MCF 10A (cell line): Measurements from ENCODE around the gene CALD1. TPM values are rescaled to one million over a fixed set of nuclear protein-coding genes. Genes with fewer than 3 reads are reported as not detected.

Experiments used
- BruUV-seq: library from RNA; stranded (reverse); fragments of 400-500 nt; replicated peaks from 2 replicates; lab custom pipeline; 2021; lab: Mats Ljungman, UMichigan
- CTCF ChIA-PET: fragments of 300-600 bp; sonication (Branson Sonifier 250); formaldehyde crosslinking; extraction: SDS; loops from one replicate; lab custom pipeline; 2021; ENCODE audit warnings: antibody characterized with exemption, inconsistent platforms; lab: Yijun Ruan, JAX
- POLR2A ChIA-PET: fragments of 300-600, 350-650 bp; sonication (Branson Sonifier 250); formaldehyde crosslinking; extraction: SDS; loops from one replicate; lab custom pipeline; 2020; ENCODE audit warnings: antibody characterized with exemption, inconsistent platforms; lab: Yijun Ruan, JAX
- DNase-seq: peaks from one replicate; pipeline ENCODE4 v3.0.0-alpha.2; 2018; ENCODE audit not compliant: unreplicated experiment
- H3K27ac Mint-ChIP-seq: one replicate; pipeline ENCODE4 v1.8.0; 2022; ENCODE audit warnings: mild to moderate bottlenecking, low read depth, mixed read lengths; ENCODE audit not compliant: unreplicated experiment
- H3K27me3 Mint-ChIP-seq: one replicate; pipeline ENCODE4 v1.8.0; 2022; ENCODE audit warnings: mixed read lengths; ENCODE audit not compliant: insufficient read depth, unreplicated experiment
- H3K36me3 Mint-ChIP-seq: one replicate; pipeline ENCODE4 v1.8.0; 2022; ENCODE audit warnings: mild to moderate bottlenecking, moderate library complexity, mixed read lengths; ENCODE audit not compliant: insufficient read depth, unreplicated experiment
- H3K4me1 Mint-ChIP-seq: one replicate; pipeline ENCODE4 v1.8.0; 2022; ENCODE audit warnings: mixed read lengths; ENCODE audit not compliant: insufficient read depth, unreplicated experiment
- H3K4me3 Mint-ChIP-seq: one replicate; pipeline ENCODE4 v1.8.0; 2022; ENCODE audit warnings: mild to moderate bottlenecking, moderate library complexity, mixed read lengths; ENCODE audit not compliant: unreplicated experiment
- H3K9me3 Mint-ChIP-seq: one replicate; pipeline ENCODE4 v1.8.0; 2022; ENCODE audit warnings: mixed read lengths; ENCODE audit not compliant: unreplicated experiment
- CTCF ChIP-seq: fragments of 200-600 bp; IDR thresholded peaks from one replicate; pipeline ENCODE4 v1.8.0; 2022; ENCODE audit warnings: antibody characterized with exemption, mild to moderate bottlenecking; ENCODE audit not compliant: unreplicated experiment
- intact Hi-C: fragments of 100-400 bp; cut with micrococcal nuclease; formaldehyde crosslinking; loops from 2 replicates; pipeline ENCODE4 v1.14.1; 2022
- total RNA-seq: library from RNA; stranded (reverse); gene quantifications from 2 replicates; pipeline ENCODE4 v1.2.3, GENCODE V29; 2022

Gene CALD1
- total RNA-seq, 1 experiment from 2014 or later, result 183 TPM

- no peak overlapping the region for H3K4me3 Mint-ChIP-seq
- TF ChIP-seq CTCF, result no peak
- no peak for DNase-seq
- CTCF ChIA-PET, result interaction anchor here (0.6 to 2.2 kb wide), 6 partner anchors 38 to 335 kb away, joined by 3 to 7 read pairs (median 4); partner anchors contain the start of gene AGBL3
- H3K36me3 Mint-ChIP-seq, result peaks cover 71% of the 10 kb centered on the region
- no peaks in the 10 kb centered on the region for H3K27me3 Mint-ChIP-seq
- H3K27ac Mint-ChIP-seq, result peak overlapping the region; percentile 84
- peaks cover 7% of the 10 kb centered on the region for H3K4me1 Mint-ChIP-seq
- POLR2A ChIA-PET, result interaction anchor here (0.6 to 1.6 kb wide), 6 partner anchors 57 to 292 kb away, joined by 3 to 7 read pairs (median 4); no protein-coding TSS in a partner anchor
- intact Hi-C loops, result loop anchor here (10.0 kb wide), 1 partner anchor 513 kb away; no protein-coding TSS in a partner anchor
- no TSS peak for BruUV-seq
- no peaks in the 10 kb centered on the region for H3K9me3 Mint-ChIP-seq
These were observed 168.8 kb downstream of the CALD1 start for GRCh38 chr7:134948246-134948645.

GRCh38 chr7:134948736-134949135 lies 169.3 kb downstream of the CALD1 start:
- H3K27ac Mint-ChIP-seq, result peak overlapping the region; percentile 84
- peak; percentile 46 for DNase-seq
- CTCF ChIA-PET, result interaction anchor here (0.5 to 2.2 kb wide), 9 partner anchors 9 to 435 kb away, joined by 3 to 7 read pairs (median 3); partner anchors contain the start of gene AGBL3
- no peak overlapping the region for H3K4me3 Mint-ChIP-seq
- H3K27me3 Mint-ChIP-seq, result no peaks in the 10 kb centered on the region
- H3K9me3 Mint-ChIP-seq, result no peaks in the 10 kb centered on the region
- peaks cover 7% of the 10 kb centered on the region for H3K4me1 Mint-ChIP-seq
- TF ChIP-seq CTCF, result no peak
- intact Hi-C loops, result loop anchor here (10.0 kb wide), 1 partner anchor 514 kb away; no protein-coding TSS in a partner anchor
- peaks cover 76% of the 10 kb centered on the region for H3K36me3 Mint-ChIP-seq
- POLR2A ChIA-PET, result interaction anchor here (0.6 to 1.6 kb wide), 6 partner anchors 58 to 293 kb away, joined by 3 to 7 read pairs (median 5); partner anchors contain the start of gene CYREN
- no TSS peak for BruUV-seq

- Mint-ChIP-seq H3K27me3 (no peaks in the 10 kb centered on the region), H3K9me3 (no peaks in the 10 kb centered on the region), H3K36me3 (peaks cover 80% of the 10 kb centered on the region), H3K4me1 (peaks cover 7% of the 10 kb centered on the region), H3K27ac (peak overlapping the region; percentile 84), H3K4me3 (no peak overlapping the region)
- no peak for DNase-seq
- TF ChIP-seq CTCF, result no peak
- ChIA-PET CTCF (interaction anchor here (0.5 to 2.2 kb wide), 10 partner anchors 9 to 435 kb away, joined by 3 to 7 read pairs (median 3); no protein-coding TSS in a partner anchor), POLR2A (interaction anchor here (0.6 to 1.4 kb wide), 3 partner anchors 200 to 259 kb away, joined by 3 to 6 read pairs (median 5); partner anchors contain the start of gene CYREN)
- BruUV-seq, result no TSS peak
- intact Hi-C loops, result loop anchor here (10.0 kb wide), 1 partner anchor 514 kb away; no protein-coding TSS in a partner anchor
These were observed 169.7 kb downstream of the CALD1 start for GRCh38 chr7:134949171-134949570.
